A549 (cell line): ENCODE data around the gene ZNF180. TPM values are rescaled to one million over a fixed set of nuclear protein-coding genes. Genes with fewer than 3 reads are reported as not detected.

ENCODE experiments used
- ATAC-seq, 2 experiments: fragments of 200-7000 bp in 1 of 2; fragments of >200 bp in 1 of 2; cut with Nextera tagmentation in 1 of 2; cut with Tn5 transposase in 1 of 2; 3 replicates each; pipeline versions ENCODE4 v1.8.0 to v1.9.1; 2018 to 2020; ENCODE audit warnings: mild to moderate bottlenecking in 1 of 2, moderate library complexity in 1 of 2
- CTCF ChIA-PET: fragments of 300-600 bp; sonication (Branson Sonifier 250); formaldehyde crosslinking; extraction: SDS; loops from one replicate; lab custom pipeline; 2021; ENCODE audit warnings: antibody characterized with exemption, inconsistent platforms; lab: Yijun Ruan, JAX
- POLR2A ChIA-PET: fragments of 350-600 bp; formaldehyde crosslinking; extraction: SDS; loops from one replicate; lab custom pipeline; 2021; ENCODE audit warnings: antibody characterized with exemption, inconsistent platforms; lab: Yijun Ruan, JAX
- DNase-seq, 2 experiments: peaks; one replicate each; pipeline versions ENCODE4 v3.0.0 to v3.0.0-alpha.2; 2011 to 2016; ENCODE audit warnings: low read depth in 1 of 2, low spot score in 1 of 2
- FAIRE-seq: peaks from 2 replicates; lab custom pipeline; 2011; peaks lifted over from hg19 to GRCh38; lab: Jason Lieb, UNC
- H3K27ac ChIP-seq, 2 experiments: fragments of >200 bp; sonication (Bioruptor Twin); formaldehyde crosslinking; 3 replicates each; pipeline ENCODE4 v1.5.1; 2016 to 2017
- H3K4me1 ChIP-seq: fragments of >200 bp; sonication (Bioruptor Twin); formaldehyde crosslinking; 3 replicates; pipeline ENCODE4 v1.6.1; 2016
- H3K4me2 ChIP-seq: fragments of >200 bp; sonication (Bioruptor Twin); formaldehyde crosslinking; 3 replicates; pipeline ENCODE4 v1.6.1; 2016
- H3K4me3 ChIP-seq: fragments of >200 bp; sonication (Bioruptor Twin); formaldehyde crosslinking; 3 replicates; pipeline ENCODE4 v1.5.1; 2016
- H3K9me3 ChIP-seq: fragments of >200 bp; sonication (Bioruptor Twin); formaldehyde crosslinking; 3 replicates; pipeline ENCODE4 v1.6.1; 2016
- BCL3 ChIP-seq: fragments of >200 bp; sonication (Bioruptor Twin); formaldehyde crosslinking; IDR thresholded peaks from 3 replicates; pipeline ENCODE4 v1.6.1; 2016
- CHD4 ChIP-seq: fragments of 200-600 bp; sonication (generic); IDR thresholded peaks from 2 replicates; pipeline ENCODE4 v1.6.1; 2016; ENCODE audit warnings: antibody characterized with exemption, mild to moderate bottlenecking, borderline replicate concordance
- EHF ChIP-seq: fragments of 250-450 bp; sonication (Bioruptor Pico); IDR thresholded peaks from 2 replicates; pipeline ENCODE4 v1.5.0; 2020; ENCODE audit warnings: mild to moderate bottlenecking
- EP300 ChIP-seq, 2 experiments: fragments of >200 bp; sonication (Bioruptor Twin); formaldehyde crosslinking; IDR thresholded peaks; 2 replicates in 1 of 2; 3 replicates in 1 of 2; pipeline ENCODE4 v1.6.1; 2016 to 2017
- FOSB ChIP-seq: fragments of 250-450 bp; sonication (Bioruptor Pico); IDR thresholded peaks from 2 replicates; pipeline ENCODE4 v1.5.0; 2020; ENCODE audit warnings: mild to moderate bottlenecking, moderate library complexity
- FOSL2 ChIP-seq, 2 experiments: fragments of 450-650 bp in 1 of 2; fragments of >200 bp in 1 of 2; sonication (Bioruptor Twin) in 1 of 2; formaldehyde crosslinking; IDR thresholded peaks; 2 replicates each; pipeline versions ENCODE4 v1.5.0 to v1.6.1; 2016 to 2020; ENCODE audit warnings: mild to moderate bottlenecking in 1 of 2, moderate library complexity in 1 of 2
- FOXS1 ChIP-seq: fragments of 250-450 bp; sonication (Bioruptor Pico); IDR thresholded peaks from 2 replicates; pipeline ENCODE4 v1.5.0; 2020; ENCODE audit warnings: mild to moderate bottlenecking, moderate library complexity
- HEYL ChIP-seq: fragments of 250-450 bp; sonication (Bioruptor Pico); IDR thresholded peaks from 2 replicates; pipeline ENCODE4 v1.8.0; 2021; ENCODE audit warnings: mild to moderate bottlenecking, moderate library complexity
- MAX ChIP-seq: IDR thresholded peaks from 2 replicates; pipeline ENCODE4 v1.6.1; 2012
- NFE2L2 ChIP-seq: fragments of 150-350 bp; conservative IDR thresholded peaks from 2 replicates; pipeline ENCODE4 v1.6.1; 2014; ENCODE audit warnings: low read length
- POLR2A ChIP-seq: IDR thresholded peaks from 2 replicates; pipeline ENCODE4 v1.6.1; 2012; ENCODE audit warnings: mild to moderate bottlenecking, low read length
- POLR2AphosphoS2 ChIP-seq: conservative IDR thresholded peaks from 2 replicates; pipeline ENCODE4 v1.6.1; 2012; ENCODE audit warnings: low read length, improper control_type of control experiment, inconsistent platforms
- RFX5 ChIP-seq: fragments of 450-650 bp; IDR thresholded peaks from 2 replicates; pipeline ENCODE4 v1.7.1; 2014; ENCODE audit warnings: antibody characterized with exemption, mild to moderate bottlenecking, moderate library complexity
- SMC3 ChIP-seq: fragments of >200 bp; sonication (Bioruptor Twin); formaldehyde crosslinking; IDR thresholded peaks from 3 replicates; pipeline ENCODE4 v1.6.1; 2018; ENCODE audit warnings: inconsistent platforms
- SREBF2 ChIP-seq: fragments of 450-650 bp; IDR thresholded peaks from 2 replicates; pipeline ENCODE4 v1.6.1; 2014; ENCODE audit warnings: mild to moderate bottlenecking, moderate library complexity
- ZFP36 ChIP-seq: fragments of 450-650 bp; IDR thresholded peaks from 2 replicates; pipeline ENCODE4 v1.6.1; 2014; ENCODE audit warnings: borderline replicate concordance; ENCODE audit not compliant: partially characterized antibody
- ZNF302 ChIP-seq: fragments of 250-450 bp; sonication (Bioruptor Pico); IDR thresholded peaks from 2 replicates; pipeline ENCODE4 v1.9.0; 2021; ENCODE audit warnings: inconsistent platforms, mild to moderate bottlenecking, moderate library complexity
- WGBS: methylation state at CpG from one replicate; pipeline ENCODE4 v1.1.6; 2017; ENCODE audit errors: missing lambda C conversion rate; 5-methylcytosine and 5-hydroxymethylcytosine counted together
- polyA plus RNA-seq, 4 experiments: library from polyadenylated mRNA; depleted of rRNA in 3 of 4; stranded (reverse); fragments of >200 nt; fragmentation: RNase III in 1 of 4; extraction: RNeasy Plus Mini Kit Qiagen cat#74134 plus additional on column Dnase treatment in 1 of 4; gene quantifications; 2 replicates in 3 of 4; 3 replicates in 1 of 4; pipeline ENCODE4 v1.2.3, GENCODE V29; 2011 to 2017
- TF ChIP-seq, protein P1 (sequence below): IDR thresholded peaks from 2 replicates; pipeline ENCODE4 v1.6.1; 2012; ENCODE audit warnings: low read depth, borderline replicate concordance
- TF ChIP-seq, protein P2 (sequence below): fragments of 200-600 bp; sonication (generic); IDR thresholded peaks from 2 replicates; pipeline ENCODE4 v1.6.1; 2016; ENCODE audit warnings: antibody characterized with exemption, mild to moderate bottlenecking, moderate library complexity

ZNF180 gene
- polyA plus RNA-seq, 2 of the 4 experiments (the other 2 are of a cell fraction): 4.1 to 8.1 TPM

DNA sequence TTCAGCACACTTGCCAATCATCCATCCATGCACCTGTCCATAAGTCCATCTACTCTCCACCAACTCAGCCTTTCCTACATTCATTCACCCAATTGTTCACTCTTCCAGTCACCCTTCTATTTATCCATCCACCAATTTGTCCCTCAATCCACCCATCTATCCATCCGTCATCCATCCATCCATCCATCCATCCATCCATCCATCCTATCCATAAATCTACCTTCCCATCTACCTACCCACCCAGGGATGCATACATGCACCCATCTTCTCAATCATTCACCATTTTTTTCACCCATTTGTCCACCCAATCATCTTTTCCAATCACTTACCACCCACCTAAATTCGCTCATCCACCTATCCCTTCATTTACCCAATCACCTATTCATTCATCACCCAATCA lies 43.7 kb upstream of the ZNF180 start:
- POLR2A ChIA-PET: no interaction called here
- no peak for DNase-seq
- Histone ChIP-seq H3K4me3 (no peak overlapping the region), H3K4me2 (no peak overlapping the region), H3K27ac (no peak overlapping the region), H3K9me3 (peaks cover 10% of the 10 kb centered on the region; the same call in 2 of the 3 replicates), H3K4me1 (no peaks in the 10 kb centered on the region)
- TF ChIP-seq EP300 (IDR thresholded peaks at IDR 0.05) (no peak), FOSB (CRISPR knock-in tag) (no peak), ZNF302 (CRISPR knock-in tag) (no peak), FOXS1 (CRISPR knock-in tag) (no peak), EHF (no peak), NFE2L2 (no peak)
- TF ChIP-seq, protein P1, sequence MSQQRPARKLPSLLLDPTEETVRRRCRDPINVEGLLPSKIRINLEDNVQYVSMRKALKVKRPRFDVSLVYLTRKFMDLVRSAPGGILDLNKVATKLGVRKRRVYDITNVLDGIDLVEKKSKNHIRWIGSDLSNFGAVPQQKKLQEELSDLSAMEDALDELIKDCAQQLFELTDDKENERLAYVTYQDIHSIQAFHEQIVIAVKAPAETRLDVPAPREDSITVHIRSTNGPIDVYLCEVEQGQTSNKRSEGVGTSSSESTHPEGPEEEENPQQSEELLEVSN: no peak
- TF ChIP-seq, protein P2, sequence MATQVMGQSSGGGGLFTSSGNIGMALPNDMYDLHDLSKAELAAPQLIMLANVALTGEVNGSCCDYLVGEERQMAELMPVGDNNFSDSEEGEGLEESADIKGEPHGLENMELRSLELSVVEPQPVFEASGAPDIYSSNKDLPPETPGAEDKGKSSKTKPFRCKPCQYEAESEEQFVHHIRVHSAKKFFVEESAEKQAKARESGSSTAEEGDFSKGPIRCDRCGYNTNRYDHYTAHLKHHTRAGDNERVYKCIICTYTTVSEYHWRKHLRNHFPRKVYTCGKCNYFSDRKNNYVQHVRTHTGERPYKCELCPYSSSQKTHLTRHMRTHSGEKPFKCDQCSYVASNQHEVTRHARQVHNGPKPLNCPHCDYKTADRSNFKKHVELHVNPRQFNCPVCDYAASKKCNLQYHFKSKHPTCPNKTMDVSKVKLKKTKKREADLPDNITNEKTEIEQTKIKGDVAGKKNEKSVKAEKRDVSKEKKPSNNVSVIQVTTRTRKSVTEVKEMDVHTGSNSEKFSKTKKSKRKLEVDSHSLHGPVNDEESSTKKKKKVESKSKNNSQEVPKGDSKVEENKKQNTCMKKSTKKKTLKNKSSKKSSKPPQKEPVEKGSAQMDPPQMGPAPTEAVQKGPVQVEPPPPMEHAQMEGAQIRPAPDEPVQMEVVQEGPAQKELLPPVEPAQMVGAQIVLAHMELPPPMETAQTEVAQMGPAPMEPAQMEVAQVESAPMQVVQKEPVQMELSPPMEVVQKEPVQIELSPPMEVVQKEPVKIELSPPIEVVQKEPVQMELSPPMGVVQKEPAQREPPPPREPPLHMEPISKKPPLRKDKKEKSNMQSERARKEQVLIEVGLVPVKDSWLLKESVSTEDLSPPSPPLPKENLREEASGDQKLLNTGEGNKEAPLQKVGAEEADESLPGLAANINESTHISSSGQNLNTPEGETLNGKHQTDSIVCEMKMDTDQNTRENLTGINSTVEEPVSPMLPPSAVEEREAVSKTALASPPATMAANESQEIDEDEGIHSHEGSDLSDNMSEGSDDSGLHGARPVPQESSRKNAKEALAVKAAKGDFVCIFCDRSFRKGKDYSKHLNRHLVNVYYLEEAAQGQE: no peak
- 2% methylated on average over 2 of the region's 2 CpGs for WGBS
- CTCF ChIA-PET: interaction anchor here (1.0 kb wide), 1 partner anchor 8 kb away, joined by 3 read pairs; no protein-coding TSS in a partner anchor
- ATAC-seq: no peak
- FAIRE-seq: no peak

DNA sequence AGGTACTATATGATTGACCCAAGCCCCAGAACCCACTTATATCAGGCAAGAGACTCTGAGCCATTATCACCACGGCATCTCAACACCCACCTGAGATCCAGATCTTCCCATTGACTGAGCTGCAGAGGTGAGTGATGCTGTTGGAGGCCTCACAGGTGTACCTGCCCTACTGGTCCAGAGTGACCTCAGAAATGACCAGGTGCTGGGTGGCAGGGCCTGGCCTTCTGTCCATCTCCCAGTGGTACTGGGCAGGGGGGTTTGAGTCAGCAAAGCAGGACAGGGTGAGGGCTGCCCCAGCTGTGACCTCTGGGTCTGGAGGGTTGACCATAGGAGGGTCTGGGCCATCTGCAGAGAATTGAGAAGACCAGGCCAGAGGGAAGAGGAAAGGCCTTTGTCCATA lies 42.3 kb upstream of the ZNF180 start:
- Histone ChIP-seq H3K27ac (no peak overlapping the region), H3K4me2 (no peak overlapping the region), H3K9me3 (peaks cover 11% of the 10 kb centered on the region; the same call in 1 of the 3 replicates), H3K4me3 (no peak overlapping the region), H3K4me1 (no peaks in the 10 kb centered on the region)
- TF ChIP-seq CHD4 (no peak), POLR2A (no peak), MAX (no peak), HEYL (CRISPR knock-in tag) (no peak), RFX5 (no peak), POLR2AphosphoS2 (no peak), SMC3 (no peak), FOSL2 (IDR thresholded peaks at IDR 0.05) (no peak), FOSL2 (CRISPR knock-in tag; IDR thresholded peaks at IDR 0.05) (no peak)
- ChIA-PET CTCF (interaction anchor here (0.6 kb wide), 1 partner anchor 188 kb away, joined by 3 read pairs; no protein-coding TSS in a partner anchor), POLR2A (no interaction called here)
- DNase-seq: no peak
- 0% methylated on average over 1 of the region's 1 CpG for WGBS
- ATAC-seq: 0 out of 6 replicates have a peak, but pooled peaks of 1 of the 2 experiments have one; percentile 9
- no peak for FAIRE-seq

DNA sequence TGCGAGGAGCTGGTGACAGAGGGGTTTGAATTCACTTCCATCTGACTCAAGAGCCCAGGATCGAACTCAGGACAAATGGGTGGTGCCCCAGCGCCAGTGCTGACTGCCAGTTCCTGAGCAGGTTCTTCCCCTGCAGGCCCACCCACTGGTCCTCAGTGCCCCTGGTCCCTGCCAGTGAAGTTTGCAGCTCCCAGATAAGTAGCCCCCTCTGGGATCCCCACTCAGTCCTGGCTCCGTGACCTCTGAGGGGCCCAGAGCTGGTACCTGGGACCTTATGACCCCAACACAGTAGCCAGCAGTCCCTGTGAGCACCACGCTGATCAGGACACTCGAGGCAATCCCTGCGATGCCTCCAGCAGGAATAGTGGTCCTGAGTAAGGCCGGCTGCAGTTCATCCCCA lies 40.4 kb upstream of the ZNF180 start:
- TF ChIP-seq SREBF2 (no peak), BCL3 (no peak), ZFP36 (no peak), EHF (no peak)
- Histone ChIP-seq H3K4me2 (no peak overlapping the region), H3K4me3 (no peak overlapping the region), H3K4me1 (no peaks in the 10 kb centered on the region), H3K9me3 (peaks cover 12% of the 10 kb centered on the region; the same call in 1 of the 3 replicates), H3K27ac (no peak overlapping the region)
- 23% methylated on average over 8 of the region's 8 CpGs for WGBS
- CTCF ChIA-PET: interaction anchor here (1.0 to 1.8 kb wide), 5 partner anchors 11 to 798 kb away, joined by 3 to 8 read pairs (median 4); partner anchors contain the start of gene CEACAM20
- POLR2A ChIA-PET: no interaction called here
- DNase-seq (no peak), FAIRE-seq (no peak), ATAC-seq (no peak)
